GM18867 (cell line): ENCODE results near the gene CTDNEP1.
"Not testable (repeated sequence)": the region's sequence is repeated elsewhere in the genome, so short reads cannot be mapped to it uniquely, and the experiment has no call there.

Source experiments
- ATAC-seq: cut with Tn5 transposase; IDR thresholded peaks from one replicate; pipeline ENCODE4 v1.9.1; 2021; ENCODE audit warnings: mild to moderate bottlenecking, moderate library complexity; ENCODE audit not compliant: unreplicated experiment

The CTDNEP1 gene

GRCh38 chr17:7249214-7249613, 2.3 kb downstream of the CTDNEP1 start:
- no peak for ATAC-seq

GRCh38 chr17:7248796-7249195, 2.7 kb downstream of the CTDNEP1 start:
- ATAC-seq = no peak

DNA sequence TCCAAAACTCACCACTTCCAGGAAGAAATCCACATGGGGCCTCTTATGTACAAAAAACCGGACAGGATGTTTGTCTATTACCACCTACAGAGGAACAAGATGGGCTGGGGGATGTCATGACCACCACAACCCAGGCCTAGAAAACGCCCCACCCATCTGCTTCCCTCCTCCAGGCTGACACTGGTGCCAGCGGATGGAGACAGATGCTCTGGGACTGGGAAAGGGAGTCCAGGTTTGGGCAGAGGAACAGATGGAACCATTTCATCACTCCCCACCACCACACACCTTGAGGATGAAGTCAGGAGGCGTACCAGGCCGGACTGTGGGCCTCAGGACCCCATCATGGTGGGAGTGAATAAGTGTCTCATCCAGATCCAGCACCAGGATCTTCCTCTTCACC, 4.8 kb downstream of the CTDNEP1 start:
- no peak for ATAC-seq

DNA sequence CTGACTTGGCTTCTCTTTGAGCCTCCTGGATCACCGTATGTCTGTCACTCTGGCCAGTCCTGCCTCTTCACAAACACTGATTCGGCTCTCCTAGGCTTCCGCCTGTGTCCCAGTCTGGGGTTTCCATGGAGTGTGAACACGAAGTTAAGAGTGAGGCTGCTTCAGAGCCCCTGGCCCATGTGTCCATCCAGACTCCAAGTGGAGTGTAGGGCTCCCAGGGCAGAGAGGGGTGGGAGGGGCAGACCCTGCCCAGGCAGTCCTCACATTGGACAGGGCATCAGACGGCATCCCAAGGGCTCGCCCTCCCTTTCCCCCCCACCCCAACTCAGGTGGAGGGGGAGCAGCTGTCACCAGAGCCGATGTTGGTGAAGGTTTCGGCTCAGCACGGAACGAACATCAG, 7.7 kb downstream of the CTDNEP1 start:
- not testable (repeated sequence) for ATAC-seq

- no peak for ATAC-seq
Observed at GRCh38 chr17:7243453-7243729, 8.1 kb downstream of the CTDNEP1 start.

DNA sequence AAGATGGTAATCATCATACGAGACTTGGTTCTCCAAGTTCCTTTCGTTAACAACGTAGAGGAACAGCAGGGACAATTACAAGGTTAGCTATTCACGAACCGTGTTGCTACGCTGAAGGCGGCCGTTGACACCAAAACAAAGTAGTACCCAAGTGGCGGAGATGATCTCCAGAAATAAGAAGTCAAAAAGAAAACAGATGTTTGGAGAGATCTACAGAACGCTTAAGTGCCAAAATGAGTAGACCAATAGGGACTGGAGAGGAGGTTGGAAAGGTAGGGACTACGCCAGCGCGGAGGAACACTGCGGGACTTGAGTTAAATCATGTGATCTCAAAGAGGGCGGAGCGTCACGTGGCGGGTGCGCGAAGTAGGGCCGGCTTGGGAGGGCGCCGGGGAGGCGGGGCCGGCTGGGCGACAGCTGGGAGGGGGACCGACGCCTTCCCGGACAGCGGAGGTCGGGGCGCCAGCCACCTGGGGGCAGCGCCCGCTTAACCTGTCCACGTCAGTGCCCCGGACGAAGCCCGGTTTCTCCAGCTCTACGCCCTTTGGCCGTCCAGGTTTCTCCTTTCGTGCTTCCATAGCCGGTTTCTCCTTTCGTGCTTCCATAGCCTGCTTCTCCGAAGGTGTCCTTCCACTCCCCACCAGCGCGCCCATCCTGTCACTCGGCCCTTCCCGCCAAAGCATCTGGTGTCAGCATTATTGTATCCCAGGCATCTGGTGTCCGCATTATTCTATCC, 8.6 kb downstream of the CTDNEP1 start:
- peak; percentile 40 for ATAC-seq

- ATAC-seq = peak; percentile 32
Observed at GRCh38 chr17:7241783-7242716, 9.5 kb downstream of the CTDNEP1 start, which contains the start of gene GABARAP. GABARAP (minus strand) TSS chr17:7242449; CDS start chr17:7242330, 119 bp downstream.

DNA sequence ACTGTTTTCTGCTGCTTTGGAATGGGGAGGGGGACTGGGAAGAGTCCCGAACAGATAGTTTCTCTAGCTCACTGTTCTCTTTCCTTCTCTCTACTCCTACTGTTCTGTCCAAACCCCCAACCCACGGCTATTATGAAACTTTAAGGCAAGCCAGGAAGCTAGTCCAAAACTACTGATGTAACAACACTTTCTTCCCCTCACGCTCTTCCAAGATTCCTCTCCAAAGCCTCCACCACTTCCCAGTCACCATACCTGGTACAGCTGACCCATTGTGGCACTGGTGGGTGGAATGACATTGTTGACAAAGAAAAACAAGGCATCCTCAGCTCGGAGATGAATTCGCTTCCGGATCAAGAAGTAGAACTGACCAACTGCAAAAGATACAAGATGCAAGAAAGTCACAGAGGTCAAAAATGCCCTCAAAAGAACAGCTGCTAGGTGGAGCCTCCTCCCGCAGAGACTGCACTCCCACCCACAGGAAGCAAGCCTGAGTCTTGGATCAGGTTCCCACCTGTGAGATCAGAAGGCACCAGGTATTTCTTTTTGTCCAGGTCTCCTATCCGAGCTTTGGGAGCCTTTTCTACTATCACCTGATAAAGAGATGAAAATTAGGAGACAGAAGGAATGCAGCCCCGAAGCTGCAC, 10.3 kb downstream of the CTDNEP1 start:
- no peak for ATAC-seq

- no peak for ATAC-seq
Observed at GRCh38 chr17:7240375-7240774, 11.2 kb downstream of the CTDNEP1 start.

GRCh38 chr17:7239091-7240027, 12.2 kb downstream of the CTDNEP1 start, which contains the start of gene PHF23:
PHF23 (minus strand) TSS chr17:7239457; CDS start chr17:7239279, 178 bp downstream.
- ATAC-seq = peak; percentile 52

DNA sequence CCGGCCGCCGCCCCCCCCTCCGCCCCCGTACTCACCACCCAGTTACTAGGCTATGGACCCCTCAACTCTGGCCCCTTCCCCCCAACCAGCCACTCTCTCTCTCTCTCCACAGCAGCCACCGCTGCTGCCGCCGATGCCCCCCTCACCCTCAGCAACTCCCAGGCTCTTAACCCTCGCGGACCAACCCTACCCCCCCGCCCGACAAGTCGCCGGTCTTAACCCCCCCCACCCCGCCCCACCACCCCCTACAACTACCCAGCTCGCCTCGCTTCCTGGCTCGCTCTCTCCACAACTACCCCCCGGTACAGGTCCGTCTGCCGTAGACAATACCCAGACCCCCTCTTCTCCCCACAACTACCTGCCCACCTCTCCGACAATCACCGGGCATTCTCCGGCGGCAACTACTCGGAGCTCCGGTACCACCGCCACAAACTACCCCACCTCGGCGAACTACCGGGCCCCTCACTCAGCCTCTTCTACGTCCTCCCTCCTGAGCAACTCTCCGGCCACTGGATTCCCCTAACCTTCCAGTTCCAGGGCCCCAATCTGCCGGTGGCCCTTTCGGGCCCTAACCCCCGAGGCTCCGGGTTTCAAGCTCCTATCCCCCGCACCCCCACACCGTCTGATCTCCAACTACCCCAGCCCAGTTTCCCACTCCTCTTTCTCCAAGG, 13.0 kb downstream of the CTDNEP1 start:
- no peak for ATAC-seq

DNA sequence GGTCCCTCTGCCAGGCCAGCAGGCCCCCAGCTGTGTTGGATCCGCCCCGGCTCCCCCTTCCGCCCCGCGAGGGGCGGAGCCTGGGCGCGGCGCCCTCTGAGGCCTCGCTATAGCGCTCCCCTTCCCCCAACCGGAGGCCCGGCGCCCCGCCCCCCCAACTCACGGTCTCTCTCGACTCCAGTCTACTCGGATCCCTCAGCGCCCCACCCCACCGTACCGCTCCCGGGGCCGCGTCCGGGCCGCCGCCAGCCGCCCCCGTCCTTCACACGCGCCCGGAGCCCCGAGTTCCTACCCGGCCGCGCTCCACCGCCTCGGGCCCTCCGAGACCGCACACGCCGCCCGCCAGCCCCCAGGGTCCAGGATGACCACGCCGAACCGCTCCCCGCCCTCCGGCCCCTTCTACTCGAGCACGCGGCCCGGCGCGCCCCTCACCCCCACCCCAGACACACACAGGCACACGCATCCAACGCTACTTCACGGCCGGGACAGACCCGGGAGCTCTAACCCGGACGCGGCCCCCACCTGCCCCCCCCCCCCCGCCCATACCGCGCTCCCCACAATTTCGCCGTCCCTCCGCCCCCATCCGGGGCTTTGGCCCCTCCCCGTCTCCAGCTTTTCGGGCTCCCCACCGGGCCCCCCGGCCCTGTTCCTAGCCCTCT, 13.6 kb downstream of the CTDNEP1 start:
- no peak for ATAC-seq

DNA sequence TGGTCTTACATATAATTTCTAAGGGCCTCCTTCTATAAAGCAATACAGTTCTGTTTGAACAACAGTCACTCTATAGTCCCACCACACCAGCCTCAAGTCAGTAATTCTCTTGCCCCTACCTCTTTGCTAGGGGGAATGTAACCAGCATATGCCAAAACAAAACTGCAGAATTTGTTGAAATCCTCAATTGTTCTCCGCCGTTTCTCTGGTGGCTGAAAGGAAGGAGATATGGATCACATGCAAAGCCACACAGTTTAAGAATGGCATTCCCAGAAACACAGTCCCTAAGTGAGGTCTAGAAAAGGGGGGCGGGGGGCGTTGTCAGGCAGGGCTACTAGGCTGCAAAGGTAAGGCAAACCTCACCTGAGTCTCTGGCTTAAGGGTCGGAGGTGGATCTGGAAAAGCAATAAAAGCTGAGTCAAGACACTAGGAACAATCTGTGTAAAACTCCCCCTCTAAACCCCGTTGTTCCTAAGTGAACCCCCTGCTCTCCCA, 14.2 kb downstream of the CTDNEP1 start:
- ATAC-seq = no peak

GRCh38 chr17:7236808-7237207, 14.7 kb downstream of the CTDNEP1 start:
- ATAC-seq = no peak

DNA sequence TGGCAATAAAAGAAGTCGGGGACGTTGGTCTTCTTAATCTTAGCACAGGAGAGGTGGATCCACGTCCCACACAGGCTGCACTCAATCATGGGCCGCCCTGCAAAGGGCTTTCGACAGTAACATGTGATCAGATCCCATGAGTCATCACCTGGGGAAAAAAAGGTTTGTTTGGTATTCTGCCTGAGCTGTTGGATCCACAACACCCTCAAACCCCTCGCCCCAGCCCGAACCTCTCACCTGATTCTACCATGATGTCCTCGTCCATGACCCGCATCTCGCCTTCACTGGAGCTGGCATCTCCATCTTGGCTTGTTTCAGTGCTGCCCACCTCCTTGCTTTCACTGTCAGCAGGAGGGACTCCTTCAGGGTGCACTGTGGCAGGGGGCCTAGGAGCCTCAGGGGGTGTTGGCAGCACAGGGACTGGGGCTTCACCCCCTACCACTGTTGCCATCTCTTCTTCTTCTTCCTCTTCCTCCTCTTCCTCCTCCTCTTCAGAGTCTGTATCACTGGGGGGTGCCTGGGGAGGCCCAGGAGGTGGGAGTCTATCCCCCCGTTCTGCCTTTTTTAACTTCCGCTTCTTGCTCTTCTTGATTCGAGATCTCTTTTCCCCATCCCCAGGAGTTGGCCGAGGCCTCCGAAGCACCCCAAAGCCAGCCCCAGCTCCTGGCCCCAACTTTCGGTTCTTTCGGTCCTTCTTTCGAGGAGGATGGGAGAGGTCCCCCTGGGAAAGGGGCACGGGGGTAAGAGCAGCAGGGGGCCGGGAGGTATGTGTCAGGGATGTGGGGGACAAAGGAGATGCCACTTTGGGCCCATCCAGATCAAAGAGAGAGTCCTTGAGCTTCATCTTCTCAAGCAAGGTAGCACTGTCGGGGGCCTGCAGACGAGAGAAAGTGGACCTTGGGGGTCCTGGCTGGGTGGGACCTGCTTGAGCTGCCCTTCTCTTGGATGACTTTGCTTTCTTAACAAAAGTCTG, 15.6 kb downstream of the CTDNEP1 start:
- ATAC-seq = no peak

GRCh38 chr17:7234083-7234951, 17.2 kb downstream of the CTDNEP1 start, which contains the start of gene DVL2:
DVL2 (minus strand) TSS chr17:7234517; CDS start chr17:7234262, 255 bp downstream.
- peak; percentile 51 for ATAC-seq

DNA sequence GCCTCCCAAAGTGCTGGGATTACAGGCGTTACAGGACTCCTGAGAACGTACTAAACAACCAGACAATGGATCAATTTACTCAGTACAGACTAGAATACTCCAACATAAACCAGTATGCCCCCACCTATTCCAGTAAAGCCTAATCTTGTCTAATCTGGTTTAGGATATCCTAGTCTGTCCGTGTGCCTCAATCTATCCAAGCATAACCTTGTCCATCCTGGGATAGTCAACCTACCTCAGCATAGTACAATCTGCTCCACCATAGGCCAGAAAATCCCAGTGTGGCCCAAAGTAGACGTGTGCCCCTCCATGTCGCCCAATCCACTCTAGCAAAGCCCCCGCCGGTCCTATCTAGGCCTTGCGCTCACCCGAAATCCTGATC, 17.8 kb downstream of the CTDNEP1 start:
- no peak for ATAC-seq
